ENCODE data around the gene WNT6. TPM values are rescaled to one million over a fixed set of nuclear protein-coding genes. Genes with fewer than 3 reads are reported as not detected.

Gene WNT6
- not detected for total RNA-seq
- not detected for polyA plus RNA-seq

- H3K27ac ChIP-seq (ENCODE audit: insufficient read depth, low read length, poor library complexity, severe bottlenecking): no peak within 1 kb of the TSS
- H3K27me3 Mint-ChIP-seq: peaks cover 83% of the 10 kb centered on the region
- no peaks in the 10 kb centered on the region for H3K36me3 ChIP-seq (ENCODE audit: control insufficient read depth, insufficient read depth, low read length)
- H3K9me3 ChIP-seq (ENCODE audit: control insufficient read depth in 2 of 2, low read length in 2 of 2): no peaks in the 10 kb centered on the region
- peak within 1 kb of the TSS in 1 of 3 donors; percentile 26 for H3K27ac Mint-ChIP-seq
- H3K4me3 ChIP-seq (ENCODE audit: low read depth, low read length): no peak within 1 kb of the TSS
- H3K4me1 ChIP-seq (ENCODE audit: control insufficient read depth, insufficient read depth, low read length, poor library complexity, severe bottlenecking): peaks cover 17% of the 10 kb centered on the region
- no peaks in the 10 kb centered on the region for H3K36me3 Mint-ChIP-seq
- peaks cover 33% of the 10 kb centered on the region for H3K27me3 ChIP-seq (ENCODE audit: control insufficient read depth, insufficient read depth, low read length)
- peaks cover 0 to 34% (median 11%) of the 10 kb centered on the region in 4 donors for H3K4me1 Mint-ChIP-seq
- peak in 1 of 2 donors; percentile 16 for ATAC-seq (ENCODE audit: low read depth in 2 of 2)
- H3K4me3 Mint-ChIP-seq: peak within 1 kb of the TSS in 3 of 4 donors; percentile 40 to 81 (median 69)
- peaks cover 0 to 6% (median 0%) of the 10 kb centered on the region in 7 donors for H3K9me3 Mint-ChIP-seq
- no peak for DNase-seq
Measured at GRCh38 chr2:218859556-218859987, at the start of gene WNT6. WNT6 (plus strand) TSS chr2:218859805; CDS start chr2:218860038, 233 bp downstream.

GRCh38 chr2:218810256-218810655 is 49.3 kb upstream of the WNT6 start:
- DNase-seq (no peak), ATAC-seq (ENCODE audit: low read depth in 2 of 2) (no peak)
- H3K4me1 Mint-ChIP-seq: peaks cover 0 to 4% (median 0%) of the 10 kb centered on the region in 4 donors
- H3K4me3 Mint-ChIP-seq: no peak overlapping the region
- H3K27me3 Mint-ChIP-seq: peaks cover 36% of the 10 kb centered on the region
- H3K4me1 ChIP-seq (ENCODE audit: control insufficient read depth, insufficient read depth, low read length, poor library complexity, severe bottlenecking): no peaks in the 10 kb centered on the region
- H3K9me3 Mint-ChIP-seq: peaks cover 0 to under 1% (median 0%) of the 10 kb centered on the region in 7 donors
- H3K27ac Mint-ChIP-seq: no peak overlapping the region
- no peak overlapping the region for H3K4me3 ChIP-seq (ENCODE audit: low read depth, low read length)
- no peaks in the 10 kb centered on the region for H3K36me3 Mint-ChIP-seq
- H3K9me3 ChIP-seq (ENCODE audit: control insufficient read depth in 2 of 2, low read length in 2 of 2): peaks cover under 1 to 1% of the 10 kb centered on the region in 2 experiments
- no peak overlapping the region for H3K27ac ChIP-seq (ENCODE audit: insufficient read depth, low read length, poor library complexity, severe bottlenecking)
- H3K27me3 ChIP-seq (ENCODE audit: control insufficient read depth, insufficient read depth, low read length): peaks cover 7% of the 10 kb centered on the region
- H3K36me3 ChIP-seq (ENCODE audit: control insufficient read depth, insufficient read depth, low read length): no peaks in the 10 kb centered on the region

- no peaks in the 10 kb centered on the region for H3K9me3 Mint-ChIP-seq
- H3K27me3 Mint-ChIP-seq: peaks cover 26% of the 10 kb centered on the region
- peaks cover 0 to 4% (median 0%) of the 10 kb centered on the region in 4 donors for H3K4me1 Mint-ChIP-seq
- no peaks in the 10 kb centered on the region for H3K36me3 ChIP-seq (ENCODE audit: control insufficient read depth, insufficient read depth, low read length)
- no peak overlapping the region for H3K27ac Mint-ChIP-seq
- H3K27me3 ChIP-seq (ENCODE audit: control insufficient read depth, insufficient read depth, low read length): peaks cover 5% of the 10 kb centered on the region
- no peak overlapping the region for H3K4me3 Mint-ChIP-seq
- no peaks in the 10 kb centered on the region for H3K36me3 Mint-ChIP-seq
- ATAC-seq (ENCODE audit: low read depth in 2 of 2) (no peak), DNase-seq (no peak)
- H3K27ac ChIP-seq (ENCODE audit: insufficient read depth, low read length, poor library complexity, severe bottlenecking): no peak overlapping the region
- H3K4me1 ChIP-seq (ENCODE audit: control insufficient read depth, insufficient read depth, low read length, poor library complexity, severe bottlenecking): no peaks in the 10 kb centered on the region
- no peak overlapping the region for H3K4me3 ChIP-seq (ENCODE audit: low read depth, low read length)
- H3K9me3 ChIP-seq (ENCODE audit: control insufficient read depth in 2 of 2, low read length in 2 of 2): no peaks in the 10 kb centered on the region
Measured at GRCh38 chr2:218811382-218811781, 48.2 kb upstream of the WNT6 start.

- Histone ChIP-seq H3K9me3 (ENCODE audit: control insufficient read depth in 2 of 2, low read length in 2 of 2) (no peaks in the 10 kb centered on the region), H3K27ac (ENCODE audit: insufficient read depth, low read length, poor library complexity, severe bottlenecking) (no peak overlapping the region), H3K27me3 (ENCODE audit: control insufficient read depth, insufficient read depth, low read length) (peaks cover 7% of the 10 kb centered on the region), H3K4me3 (ENCODE audit: low read depth, low read length) (no peak overlapping the region), H3K4me1 (ENCODE audit: control insufficient read depth, insufficient read depth, low read length, poor library complexity, severe bottlenecking) (no peaks in the 10 kb centered on the region), H3K36me3 (ENCODE audit: control insufficient read depth, insufficient read depth, low read length) (no peaks in the 10 kb centered on the region)
- H3K4me3 Mint-ChIP-seq: no peak overlapping the region
- H3K27me3 Mint-ChIP-seq: peaks cover 26% of the 10 kb centered on the region
- peak overlapping the region in 1 of 3 donors; percentile 41 for H3K27ac Mint-ChIP-seq
- no peaks in the 10 kb centered on the region for H3K9me3 Mint-ChIP-seq
- no peaks in the 10 kb centered on the region for H3K4me1 Mint-ChIP-seq
- H3K36me3 Mint-ChIP-seq: no peaks in the 10 kb centered on the region
- DNase-seq: no peak
- no peak for ATAC-seq (ENCODE audit: low read depth in 2 of 2)
Measured at GRCh38 chr2:218812096-218812815, 47.3 kb upstream of the WNT6 start.

GRCh38 chr2:218812861-218813260 is 46.7 kb upstream of the WNT6 start:
- Histone ChIP-seq H3K27ac (ENCODE audit: insufficient read depth, low read length, poor library complexity, severe bottlenecking) (no peak overlapping the region), H3K4me3 (ENCODE audit: low read depth, low read length) (no peak overlapping the region), H3K9me3 (ENCODE audit: control insufficient read depth in 2 of 2, low read length in 2 of 2) (no peaks in the 10 kb centered on the region), H3K4me1 (ENCODE audit: control insufficient read depth, insufficient read depth, low read length, poor library complexity, severe bottlenecking) (no peaks in the 10 kb centered on the region), H3K27me3 (ENCODE audit: control insufficient read depth, insufficient read depth, low read length) (peaks cover 7% of the 10 kb centered on the region), H3K36me3 (ENCODE audit: control insufficient read depth, insufficient read depth, low read length) (no peaks in the 10 kb centered on the region)
- Mint-ChIP-seq H3K4me3 (no peak overlapping the region), H3K27me3 (peaks cover 24% of the 10 kb centered on the region), H3K9me3 (no peaks in the 10 kb centered on the region), H3K36me3 (no peaks in the 10 kb centered on the region), H3K27ac (no peak overlapping the region), H3K4me1 (no peaks in the 10 kb centered on the region)
- DNase-seq (no peak), ATAC-seq (ENCODE audit: low read depth in 2 of 2) (no peak)

- Histone ChIP-seq H3K4me1 (ENCODE audit: control insufficient read depth, insufficient read depth, low read length, poor library complexity, severe bottlenecking) (no peaks in the 10 kb centered on the region), H3K27ac (ENCODE audit: insufficient read depth, low read length, poor library complexity, severe bottlenecking) (no peak overlapping the region), H3K36me3 (ENCODE audit: control insufficient read depth, insufficient read depth, low read length) (no peaks in the 10 kb centered on the region), H3K4me3 (ENCODE audit: low read depth, low read length) (no peak overlapping the region), H3K9me3 (ENCODE audit: control insufficient read depth in 2 of 2, low read length in 2 of 2) (no peaks in the 10 kb centered on the region), H3K27me3 (ENCODE audit: control insufficient read depth, insufficient read depth, low read length) (peaks cover 4% of the 10 kb centered on the region)
- ATAC-seq (ENCODE audit: low read depth in 2 of 2) (no peak), DNase-seq (no peak)
- Mint-ChIP-seq H3K36me3 (no peaks in the 10 kb centered on the region), H3K4me1 (no peaks in the 10 kb centered on the region), H3K9me3 (no peaks in the 10 kb centered on the region), H3K4me3 (no peak overlapping the region), H3K27me3 (peaks cover 20% of the 10 kb centered on the region), H3K27ac (no peak overlapping the region)
Measured at GRCh38 chr2:218813771-218814460, 45.7 kb upstream of the WNT6 start.

GRCh38 chr2:218814540-218815243 is 44.9 kb upstream of the WNT6 start:
- peaks cover 21% of the 10 kb centered on the region for H3K27me3 Mint-ChIP-seq
- H3K27ac Mint-ChIP-seq: no peak overlapping the region
- H3K27ac ChIP-seq (ENCODE audit: insufficient read depth, low read length, poor library complexity, severe bottlenecking): no peak overlapping the region
- H3K4me1 Mint-ChIP-seq: no peaks in the 10 kb centered on the region
- H3K4me1 ChIP-seq (ENCODE audit: control insufficient read depth, insufficient read depth, low read length, poor library complexity, severe bottlenecking): no peaks in the 10 kb centered on the region
- DNase-seq: no peak
- H3K36me3 Mint-ChIP-seq: no peaks in the 10 kb centered on the region
- no peak for ATAC-seq (ENCODE audit: low read depth in 2 of 2)
- H3K4me3 Mint-ChIP-seq: no peak overlapping the region
- H3K9me3 ChIP-seq (ENCODE audit: control insufficient read depth in 2 of 2, low read length in 2 of 2): no peaks in the 10 kb centered on the region
- no peaks in the 10 kb centered on the region for H3K36me3 ChIP-seq (ENCODE audit: control insufficient read depth, insufficient read depth, low read length)
- no peak overlapping the region for H3K4me3 ChIP-seq (ENCODE audit: low read depth, low read length)
- H3K9me3 Mint-ChIP-seq: no peaks in the 10 kb centered on the region
- peaks cover 2% of the 10 kb centered on the region for H3K27me3 ChIP-seq (ENCODE audit: control insufficient read depth, insufficient read depth, low read length)

Measured in CD4-positive, CD25-positive, alpha-beta regulatory T cell (primary cell).